H54 (cell line): ENCODE measurements around the gene DEFB129.
"Not testable (repeated sequence)": the region's sequence is repeated elsewhere in the genome, so short reads cannot be mapped to it uniquely, and the experiment has no call there.

Source experiments
- DNase-seq: peaks from one replicate; pipeline ENCODE4 v3.0.0; 2011; ENCODE audit warnings: low spot score, mixed read lengths; ENCODE audit not compliant: insufficient read length
- FAIRE-seq: peaks from 3 replicates; lab custom pipeline; 2011; peaks lifted over from hg19 to GRCh38; lab: Jason Lieb, UNC
- POLR2A ChIP-seq: IDR thresholded peaks from 2 replicates; pipeline ENCODE4 v1.6.1; 2011; ENCODE audit warnings: low read depth, mild to moderate bottlenecking, low read length

Gene DEFB129, protein sequence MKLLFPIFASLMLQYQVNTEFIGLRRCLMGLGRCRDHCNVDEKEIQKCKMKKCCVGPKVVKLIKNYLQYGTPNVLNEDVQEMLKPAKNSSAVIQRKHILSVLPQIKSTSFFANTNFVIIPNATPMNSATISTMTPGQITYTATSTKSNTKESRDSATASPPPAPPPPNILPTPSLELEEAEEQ

DNA sequence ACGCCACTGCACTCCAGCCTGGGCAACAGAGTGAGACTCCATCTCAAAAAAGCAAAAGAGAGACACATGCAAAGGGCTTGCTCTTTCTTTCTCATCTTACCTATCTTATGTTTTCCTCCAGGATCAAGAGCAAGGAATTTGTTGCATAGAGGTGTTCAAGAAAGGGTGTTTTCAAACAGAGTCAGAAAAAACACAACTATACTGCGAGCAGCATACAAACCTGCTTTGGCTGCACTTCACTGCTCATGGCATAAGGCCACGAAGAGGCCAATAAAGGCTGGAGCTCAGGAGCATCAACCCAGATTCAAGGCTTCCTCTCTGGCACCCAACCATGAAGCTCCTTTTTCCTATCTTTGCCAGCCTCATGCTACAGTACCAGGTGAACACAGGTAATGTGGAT, at the start of gene DEFB129:
Gene DEFB129 (plus strand): TSS at position 301 of the 400 bp plus-strand sequence. CDS start 31 bp downstream, at position 332.
- no peak for TF ChIP-seq POLR2A
- DNase-seq (no peak), FAIRE-seq (no peak)

DNA sequence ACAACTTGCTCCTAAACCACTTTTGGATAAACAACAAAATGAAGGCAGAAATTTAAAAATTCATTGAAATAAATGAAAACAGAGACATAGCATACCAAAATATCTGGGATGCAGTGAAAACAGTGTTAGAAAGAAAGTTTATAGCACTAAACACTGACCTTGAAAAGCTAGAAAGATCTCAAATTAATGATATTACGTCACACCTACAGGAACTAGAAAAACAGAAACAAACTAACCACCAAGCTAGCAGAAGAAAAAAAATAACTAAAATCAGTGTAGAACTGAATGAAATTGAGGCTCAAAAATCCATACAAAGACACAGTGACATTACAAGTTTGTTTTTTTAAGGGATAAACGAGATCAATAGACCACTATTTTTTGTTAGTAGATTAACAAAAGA, 42.8 kb upstream of the DEFB129 start:
- DNase-seq (no peak), FAIRE-seq (no peak)
- no peak for TF ChIP-seq POLR2A

DNA sequence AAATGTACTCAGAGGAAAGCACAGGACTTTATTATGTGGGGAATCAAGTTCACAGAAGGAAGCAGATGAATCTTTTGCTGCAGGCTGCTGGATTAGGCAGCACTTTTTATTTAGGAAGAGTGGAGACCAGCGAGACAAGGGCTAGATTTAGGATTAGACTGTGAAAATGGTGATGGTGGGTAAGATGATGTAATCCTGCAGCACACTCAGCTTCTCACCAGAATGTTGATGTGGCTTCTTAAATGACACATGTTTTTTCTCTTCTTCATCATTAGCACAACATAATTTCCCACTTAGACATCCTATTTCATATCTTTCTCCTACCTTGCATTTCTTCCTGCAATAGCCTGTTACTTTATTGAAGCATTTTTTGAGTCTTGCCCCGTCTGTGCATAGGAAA, 39.3 kb upstream of the DEFB129 start:
- TF ChIP-seq POLR2A = no peak
- no peak for FAIRE-seq
- no peak for DNase-seq

DNA sequence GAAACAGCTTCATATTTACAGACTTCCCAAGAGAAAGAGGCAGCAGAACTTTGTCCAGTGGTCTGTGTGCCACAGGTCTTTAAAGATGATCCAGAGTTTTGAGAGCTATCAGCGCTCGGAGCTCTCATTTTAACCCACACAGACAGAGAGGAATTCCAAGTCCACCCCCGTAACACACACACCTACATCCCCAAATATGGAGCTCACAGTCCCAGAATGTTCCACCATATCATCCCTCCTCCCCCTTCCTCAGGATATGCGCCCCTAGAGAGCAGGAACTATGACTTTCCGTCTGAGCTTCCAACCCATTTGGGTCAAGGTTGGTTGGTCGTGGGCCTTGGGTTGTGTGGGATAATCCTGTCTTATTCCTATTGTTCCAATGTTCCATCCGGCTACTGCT, 37.4 kb upstream of the DEFB129 start, which contains the start of gene DEFB128:
Gene DEFB128 (minus strand): TSS at position 101 of the 400 bp plus-strand sequence. CDS start 88 bp downstream, at position 13.
- no peak for FAIRE-seq
- no peak for DNase-seq
- no peak for TF ChIP-seq POLR2A

DNA sequence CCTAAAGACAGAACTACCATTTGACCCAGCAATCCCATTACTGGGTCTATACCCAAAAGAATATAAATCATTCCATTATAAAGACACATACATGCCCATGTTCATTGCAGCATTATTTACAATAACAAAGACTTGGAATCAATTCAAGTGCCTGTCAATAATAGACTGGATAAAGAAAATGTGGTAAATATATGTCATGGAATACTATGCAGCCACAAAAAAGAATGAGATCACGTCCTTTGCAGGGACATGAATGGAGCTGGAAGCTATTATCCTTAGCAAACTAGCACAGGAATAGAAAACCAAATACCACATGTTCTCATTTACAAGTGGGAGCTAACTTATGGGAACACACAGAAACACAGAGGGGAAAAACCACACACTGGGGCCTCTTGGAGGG, 28.8 kb upstream of the DEFB129 start:
- DNase-seq (no peak), FAIRE-seq (no peak)
- no peak for TF ChIP-seq POLR2A

DNA sequence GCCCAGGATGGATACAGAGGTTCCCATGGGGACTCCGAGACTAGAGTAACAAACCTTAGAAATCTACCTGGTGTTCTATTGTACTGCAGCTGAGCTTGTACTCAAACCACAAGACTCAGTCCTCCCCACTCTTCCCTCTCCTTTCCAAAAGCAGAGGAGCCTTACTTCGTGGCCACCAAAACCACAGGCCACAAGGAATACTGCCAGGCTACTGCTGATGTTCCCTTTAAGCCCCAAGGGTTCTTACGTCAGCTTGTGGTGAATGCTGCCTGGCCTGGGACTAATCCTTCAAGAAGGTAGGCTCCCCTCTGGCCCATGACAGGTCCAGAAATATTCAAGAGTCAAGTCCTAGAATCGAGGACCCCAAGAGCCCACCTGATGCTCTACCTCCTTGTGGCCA, 27.1 kb upstream of the DEFB129 start:
- FAIRE-seq = no peak
- DNase-seq = no peak
- no peak for TF ChIP-seq POLR2A

DNA sequence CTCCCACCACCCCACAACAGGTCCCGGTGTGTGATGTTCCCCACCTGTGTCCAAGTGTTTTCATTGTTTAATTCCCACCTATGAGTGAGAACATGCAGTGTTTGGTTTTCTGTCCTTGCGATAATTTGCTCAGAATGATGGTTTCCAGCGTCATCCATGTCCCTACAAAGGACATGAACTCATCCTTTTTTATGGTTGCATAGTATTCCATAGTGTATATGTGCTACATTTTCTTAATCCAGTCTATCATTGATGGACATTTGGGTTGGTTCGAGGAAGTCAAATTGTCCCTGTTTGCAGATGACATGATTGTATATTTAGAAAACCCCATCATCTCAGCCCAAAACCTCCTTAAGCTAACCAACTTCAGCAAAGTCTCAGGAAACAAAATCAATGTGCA, 23.4 kb upstream of the DEFB129 start:
- DNase-seq, FAIRE-seq: not testable (repeated sequence)

DNA sequence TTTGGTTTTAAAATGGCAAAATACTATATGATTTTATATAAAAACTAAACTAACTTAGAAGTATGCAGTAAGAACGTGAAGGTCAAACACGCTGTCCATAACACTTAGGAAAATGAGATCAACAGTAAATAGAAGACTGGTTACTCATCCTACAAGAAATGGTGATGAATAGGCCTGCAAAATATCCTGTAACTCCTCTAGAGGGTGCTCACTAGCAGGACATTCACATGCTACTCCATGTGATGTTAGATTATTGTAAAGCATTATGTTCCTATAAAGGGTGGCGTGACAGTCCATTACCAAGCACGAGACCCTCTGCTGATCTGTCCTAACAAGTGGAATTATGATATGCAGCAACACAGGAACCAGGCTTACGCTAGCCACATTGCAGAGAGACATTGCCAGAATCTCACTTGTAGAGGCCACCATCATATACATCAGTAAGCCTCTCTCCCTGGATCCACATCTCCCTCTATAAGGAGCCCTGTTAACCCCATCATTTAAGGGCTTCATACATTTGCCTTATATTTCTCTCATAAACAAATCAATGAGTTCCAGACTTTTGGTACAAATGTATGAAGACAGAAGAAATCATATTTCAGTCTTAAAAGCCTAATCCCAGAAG, 18.0 kb upstream of the DEFB129 start:
- FAIRE-seq = peak; percentile 84

DNA sequence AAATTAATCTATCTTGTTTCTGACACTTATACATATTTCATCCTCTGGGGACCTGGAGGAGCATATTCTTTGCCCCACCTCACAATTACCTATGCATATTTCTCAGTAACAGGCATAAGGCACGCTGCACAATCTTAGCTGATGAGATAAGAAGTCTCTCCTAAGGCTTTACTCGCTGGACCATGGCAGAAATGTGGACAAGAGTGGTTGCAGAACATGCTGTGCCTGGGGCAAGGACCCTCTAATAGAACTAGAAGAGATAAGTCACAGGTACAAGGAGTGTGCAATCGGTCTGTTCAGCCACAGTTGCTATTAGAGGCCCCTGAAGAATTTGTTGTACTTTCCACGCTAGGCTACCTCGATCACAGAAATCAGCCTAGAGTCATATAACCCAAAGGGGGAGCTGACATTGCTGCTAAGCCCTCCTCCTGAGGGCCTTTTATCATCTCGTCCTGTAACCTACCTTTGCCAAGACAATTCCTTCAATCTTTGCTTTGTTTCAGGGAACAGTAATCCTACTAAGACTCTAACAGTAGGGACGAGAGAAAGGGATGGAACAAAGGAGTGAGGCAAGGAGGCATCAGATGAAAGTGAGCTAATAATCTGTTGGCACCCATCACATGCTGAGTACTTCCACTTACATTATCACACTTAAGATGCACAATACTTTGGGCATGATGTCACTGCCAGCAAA, 16.1 kb upstream of the DEFB129 start:
- FAIRE-seq (no peak), DNase-seq (no peak)
- TF ChIP-seq POLR2A = no peak

More for the DNA sequence above, 18.0 kb upstream of the DEFB129 start:
- no peak for TF ChIP-seq POLR2A
- DNase-seq = peak; percentile 25

DNA sequence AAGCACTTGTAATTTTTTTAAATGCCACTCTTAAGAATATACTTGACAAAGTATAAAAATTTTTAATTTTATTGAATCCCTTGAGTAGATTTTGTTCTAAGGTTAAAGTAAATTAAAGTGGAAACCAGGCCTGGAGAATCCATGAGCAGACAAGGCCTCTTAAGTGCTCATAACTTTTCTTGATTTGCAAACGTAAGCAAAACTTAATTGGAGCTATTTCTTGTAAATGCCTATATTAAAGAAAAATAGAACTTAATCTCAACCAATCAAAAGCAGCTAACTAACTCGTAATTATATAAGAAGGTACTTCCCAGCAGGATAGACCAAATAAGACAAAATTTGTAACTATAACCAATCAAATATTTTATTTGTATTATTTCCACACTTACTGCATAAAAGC, 12.7 kb upstream of the DEFB129 start:
- no peak for FAIRE-seq
- TF ChIP-seq POLR2A = no peak
- DNase-seq = no peak

DNA sequence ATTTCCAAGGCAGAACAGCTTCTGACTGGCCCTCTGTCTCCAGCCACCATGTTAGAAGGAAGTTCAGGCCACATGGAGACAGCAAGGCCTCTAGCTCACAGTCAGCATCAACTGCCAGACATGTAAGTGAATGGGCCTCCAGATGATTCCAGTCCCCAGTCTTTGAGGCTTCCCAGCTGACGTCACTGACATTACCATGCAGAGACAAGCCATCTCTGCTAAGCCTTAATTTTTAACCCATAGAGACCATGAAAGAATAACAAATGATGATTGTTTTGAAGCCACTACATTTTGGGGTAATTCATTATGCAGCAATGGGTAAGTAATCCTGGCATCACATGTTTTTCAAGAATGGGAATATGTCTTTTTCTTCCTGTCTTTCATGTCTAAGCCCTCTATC, 11.3 kb upstream of the DEFB129 start:
- no peak for TF ChIP-seq POLR2A
- DNase-seq = no peak
- no peak for FAIRE-seq

DNA sequence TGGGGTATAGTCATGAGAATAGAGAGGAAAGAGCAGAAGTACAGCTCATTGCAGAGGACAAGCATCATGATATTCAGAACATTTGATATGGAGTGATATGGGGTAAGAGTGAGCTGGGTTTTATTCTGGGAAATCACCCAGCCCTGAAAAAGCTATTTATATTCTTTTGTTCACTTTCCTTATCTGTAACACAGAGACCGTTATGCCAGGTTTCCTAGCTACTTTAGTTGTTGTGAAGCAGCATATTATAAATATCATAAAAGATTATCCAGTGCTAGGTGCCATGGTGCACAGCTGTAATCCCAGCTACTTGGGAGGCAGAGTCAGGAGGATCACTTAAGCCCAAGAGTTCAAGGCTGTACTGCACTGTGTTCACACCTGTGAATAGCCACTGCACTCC, 9.8 kb upstream of the DEFB129 start:
- DNase-seq = no peak
- TF ChIP-seq POLR2A = no peak
- no peak for FAIRE-seq

DNA sequence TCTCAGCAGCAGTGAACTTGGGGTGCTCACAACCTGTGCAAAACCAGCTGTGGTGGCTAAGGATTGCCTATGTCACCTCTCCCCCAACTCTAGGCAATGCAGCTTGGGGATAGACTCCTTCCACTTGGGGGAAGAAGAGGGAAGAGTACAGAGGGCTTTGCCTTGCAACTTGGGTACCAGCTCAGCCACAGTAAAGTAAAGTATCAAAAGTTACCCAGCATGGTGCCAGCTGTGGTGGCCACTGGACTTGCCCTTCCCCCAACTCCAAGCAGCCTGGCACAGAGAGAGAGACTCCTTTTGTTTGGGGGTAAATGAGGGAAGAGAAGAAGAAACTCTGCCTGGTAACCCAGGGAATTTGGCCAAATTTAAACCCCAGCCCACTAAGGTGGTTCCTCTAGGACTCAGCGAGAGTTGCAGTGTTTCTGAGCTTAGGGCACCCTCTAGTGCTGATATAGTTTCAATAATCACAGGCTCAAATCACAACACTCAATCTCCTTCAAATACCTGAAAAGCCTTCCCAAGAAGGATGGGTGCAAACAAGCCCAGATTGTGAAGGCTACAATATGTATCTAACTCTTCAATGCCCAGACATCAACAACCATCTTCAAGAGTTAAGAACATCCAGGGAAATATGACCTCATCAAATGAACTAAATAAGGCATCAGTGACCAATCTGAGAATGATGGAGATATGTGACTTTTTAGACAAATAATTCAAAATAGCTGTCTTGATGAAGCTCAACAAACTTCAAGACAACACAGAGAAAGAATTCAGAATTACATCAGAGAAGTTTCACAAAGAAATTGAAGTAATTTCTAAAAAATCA, 7.6 kb upstream of the DEFB129 start:
- FAIRE-seq = peak; percentile 85
- no peak for TF ChIP-seq POLR2A
- peak; percentile 15 for DNase-seq

DNA sequence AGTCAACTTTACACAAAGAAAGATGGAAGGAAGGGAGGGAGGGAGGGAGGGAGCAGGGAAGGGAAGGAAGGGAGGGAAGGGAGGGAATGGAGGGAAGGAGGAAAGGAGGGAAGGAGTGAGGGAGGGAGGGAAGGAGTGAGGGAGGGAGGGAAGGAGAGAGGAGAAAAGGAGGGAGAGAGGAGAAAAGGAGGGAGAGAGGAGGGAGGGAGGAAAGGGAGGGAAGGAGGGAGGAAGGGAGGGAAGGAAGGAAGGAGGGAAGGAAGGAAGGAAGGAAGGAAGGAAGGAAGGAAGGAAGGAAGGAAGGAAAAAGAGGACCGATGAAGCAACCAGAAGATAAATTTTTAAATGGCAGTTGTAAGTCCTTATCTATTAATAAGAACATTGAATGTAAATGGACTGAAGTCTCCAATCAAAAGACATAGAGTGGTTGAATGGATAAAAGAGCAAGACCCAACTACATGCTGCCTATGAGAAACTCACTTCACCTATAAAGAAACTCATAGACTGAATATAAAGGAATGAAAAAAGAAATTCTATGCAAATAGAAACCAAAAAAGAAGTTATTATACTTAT, 5.7 kb upstream of the DEFB129 start:
- DNase-seq (no peak), FAIRE-seq (no peak)
- TF ChIP-seq POLR2A = no peak

DNA sequence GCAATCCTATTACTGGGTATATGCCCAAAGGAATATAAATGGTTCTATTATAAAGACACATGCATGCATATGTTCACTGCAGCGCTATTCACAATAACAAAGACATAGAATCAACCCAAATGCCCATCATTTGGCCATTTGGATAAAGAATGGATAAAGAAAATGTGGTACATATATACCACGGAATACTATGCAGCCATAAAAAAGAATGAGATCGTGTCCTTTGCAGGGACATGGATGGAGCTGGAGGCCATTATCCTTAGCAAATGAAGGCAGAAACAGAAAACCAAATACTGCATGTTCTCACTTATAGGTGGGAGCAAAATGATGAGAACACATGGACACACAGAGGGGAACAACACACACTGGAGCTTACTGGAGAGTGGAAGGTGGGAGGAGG, 1.2 kb upstream of the DEFB129 start:
- not testable (repeated sequence) for DNase-seq, FAIRE-seq
